Neural progenitor cell (in vitro differentiated cells): ENCODE measurements around the gene DNAJB12.
"Not testable (repeated sequence)": the region's sequence is repeated elsewhere in the genome, so short reads cannot be mapped to it uniquely, and the experiment has no call there.

Source experiments
- EZH2 ChIP-seq: fragments of 200-600 bp; sonication (generic); IDR thresholded peaks from 2 replicates; pipeline ENCODE4 v1.6.1; 2017; ENCODE audit warnings: antibody characterized with exemption, mild to moderate bottlenecking, moderate library complexity
- EZH2phosphoT487 ChIP-seq: fragments of 200-600 bp; sonication (generic); IDR thresholded peaks from 2 replicates; pipeline ENCODE4 v1.6.1; 2017; ENCODE audit warnings: antibody characterized with exemption
- TF ChIP-seq, protein P1 (sequence below): fragments of 200-600 bp; sonication (generic); IDR thresholded peaks from 2 replicates; pipeline ENCODE4 v1.5.1; 2017; ENCODE audit warnings: antibody characterized with exemption, mild to moderate bottlenecking

DNA sequence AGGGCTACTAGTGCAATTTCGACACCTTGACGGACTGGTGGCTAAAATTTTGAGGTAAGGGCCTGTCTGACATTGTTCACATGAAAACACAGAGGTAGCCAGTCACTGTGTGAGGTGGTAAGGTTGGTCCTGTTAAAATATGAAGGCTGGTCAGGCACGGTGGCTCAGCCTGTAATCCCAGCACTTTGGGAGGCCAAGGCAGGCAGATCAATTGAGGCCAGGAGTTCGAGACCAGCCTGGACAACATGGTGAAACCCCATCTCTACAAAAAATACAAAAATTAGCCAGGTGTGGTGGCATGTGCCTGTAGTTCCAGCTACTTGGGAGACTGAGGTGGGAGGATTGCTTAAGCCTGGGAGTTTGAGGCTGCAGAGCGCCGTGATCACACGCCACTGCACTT, 47.0 kb downstream of the DNAJB12 start:
- not testable (repeated sequence) for TF ChIP-seq EZH2, EZH2phosphoT487
- TF ChIP-seq, protein P1, sequence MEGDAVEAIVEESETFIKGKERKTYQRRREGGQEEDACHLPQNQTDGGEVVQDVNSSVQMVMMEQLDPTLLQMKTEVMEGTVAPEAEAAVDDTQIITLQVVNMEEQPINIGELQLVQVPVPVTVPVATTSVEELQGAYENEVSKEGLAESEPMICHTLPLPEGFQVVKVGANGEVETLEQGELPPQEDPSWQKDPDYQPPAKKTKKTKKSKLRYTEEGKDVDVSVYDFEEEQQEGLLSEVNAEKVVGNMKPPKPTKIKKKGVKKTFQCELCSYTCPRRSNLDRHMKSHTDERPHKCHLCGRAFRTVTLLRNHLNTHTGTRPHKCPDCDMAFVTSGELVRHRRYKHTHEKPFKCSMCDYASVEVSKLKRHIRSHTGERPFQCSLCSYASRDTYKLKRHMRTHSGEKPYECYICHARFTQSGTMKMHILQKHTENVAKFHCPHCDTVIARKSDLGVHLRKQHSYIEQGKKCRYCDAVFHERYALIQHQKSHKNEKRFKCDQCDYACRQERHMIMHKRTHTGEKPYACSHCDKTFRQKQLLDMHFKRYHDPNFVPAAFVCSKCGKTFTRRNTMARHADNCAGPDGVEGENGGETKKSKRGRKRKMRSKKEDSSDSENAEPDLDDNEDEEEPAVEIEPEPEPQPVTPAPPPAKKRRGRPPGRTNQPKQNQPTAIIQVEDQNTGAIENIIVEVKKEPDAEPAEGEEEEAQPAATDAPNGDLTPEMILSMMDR: not testable (repeated sequence)
